Natural killer cell (primary cell): Measurements from ENCODE around the gene VAC14. TPM values are rescaled to one million over a fixed set of nuclear protein-coding genes. Genes with fewer than 3 reads are reported as not detected.

Experiments used
- ATAC-seq, 3 donors: fragments of 150-1000 bp in 2 of 3; fragments of 200-7000 bp in 1 of 3; cut with Tn5 transposase; 1 replicate in 1 of 3; 2 replicates in 2 of 3; pipeline ENCODE4 v1.10.0; 2021; ENCODE audit warnings: mild to moderate bottlenecking in 2 of 3, moderate library complexity in 2 of 3
- DNase-seq, 2 donors: peaks; one replicate each; pipeline versions ENCODE4 v3.0.0 to v3.0.0-alpha.2; 2013 to 2021; ENCODE audit warnings: mixed read lengths in 1 of 2
- H3K27ac ChIP-seq: one replicate; pipeline ENCODE4 v1.5.1; 2013; ENCODE audit warnings: mild to moderate bottlenecking, low read length
- H3K27me3 ChIP-seq: one replicate; pipeline ENCODE4 v1.6.1; 2013; ENCODE audit warnings: low read length; ENCODE audit not compliant: control insufficient read depth, insufficient read depth
- H3K36me3 ChIP-seq: one replicate; pipeline ENCODE4 v1.6.1; 2013; ENCODE audit warnings: low read length; ENCODE audit not compliant: control insufficient read depth, insufficient read depth
- H3K4me1 ChIP-seq: one replicate; pipeline ENCODE4 v1.6.1; 2013; ENCODE audit warnings: low read length; ENCODE audit not compliant: control insufficient read depth, insufficient read depth
- H3K4me3 ChIP-seq: one replicate; pipeline ENCODE4 v1.5.1; 2013; ENCODE audit warnings: low read length
- H3K9me3 ChIP-seq: one replicate; pipeline ENCODE4 v1.6.1; 2013; ENCODE audit warnings: low read length; ENCODE audit not compliant: control insufficient read depth, insufficient read depth
- H3K27ac Mint-ChIP-seq, 2 donors: one replicate each; pipeline ENCODE4 v1.8.0; 2022; ENCODE audit warnings: mild to moderate bottlenecking in 2 of 2, mixed read lengths in 2 of 2, moderate library complexity in 1 of 2
- H3K27me3 Mint-ChIP-seq, 2 donors: one replicate each; pipeline ENCODE4 v1.8.0; 2022; ENCODE audit warnings: low read depth in 2 of 2, mixed read lengths in 2 of 2
- H3K36me3 Mint-ChIP-seq: one replicate; pipeline ENCODE4 v1.8.0; 2022; ENCODE audit warnings: mixed read lengths
- H3K4me1 Mint-ChIP-seq, 2 donors: one replicate each; pipeline ENCODE4 v1.8.0; 2022; ENCODE audit warnings: mixed read lengths in 2 of 2
- H3K4me3 Mint-ChIP-seq: one replicate; pipeline ENCODE4 v1.8.0; 2022; ENCODE audit warnings: mild to moderate bottlenecking, moderate library complexity, mixed read lengths
- H3K9me3 Mint-ChIP-seq, 2 donors: one replicate each; pipeline ENCODE4 v1.8.0; 2022; ENCODE audit warnings: mixed read lengths in 2 of 2
- WGBS: methylation state at CpG from one replicate; pipeline ENCODE4 v1.1.7; 2013; ENCODE audit warnings: missing lambda C conversion rate; ENCODE audit not compliant: insufficient coverage; 5-methylcytosine and 5-hydroxymethylcytosine counted together
- intact Hi-C: fragments of 100-400 bp; cut with micrococcal nuclease; formaldehyde crosslinking; loops from one replicate; pipeline ENCODE4 v1.14.2; 2022
- total RNA-seq, 4 donors: library from RNA; stranded (reverse); fragments of 120-200 nt in 1 of 4; gene quantifications; one replicate each; pipeline versions ENCODE4 v1.2.3 to v1.2.4, GENCODE V29; 2013 to 2022
- TF ChIP-seq, protein P1 (sequence below): fragments of 200-600 bp; IDR thresholded peaks from one replicate; pipeline ENCODE4 v1.8.0; 2022; ENCODE audit warnings: antibody characterized with exemption

The VAC14 gene
- total RNA-seq, 3 donors from 2014 or later (not counting 1 experiment from before 2014, with no cell fraction given): 33.9 to 45.6 (median 43.4) TPM

DNA sequence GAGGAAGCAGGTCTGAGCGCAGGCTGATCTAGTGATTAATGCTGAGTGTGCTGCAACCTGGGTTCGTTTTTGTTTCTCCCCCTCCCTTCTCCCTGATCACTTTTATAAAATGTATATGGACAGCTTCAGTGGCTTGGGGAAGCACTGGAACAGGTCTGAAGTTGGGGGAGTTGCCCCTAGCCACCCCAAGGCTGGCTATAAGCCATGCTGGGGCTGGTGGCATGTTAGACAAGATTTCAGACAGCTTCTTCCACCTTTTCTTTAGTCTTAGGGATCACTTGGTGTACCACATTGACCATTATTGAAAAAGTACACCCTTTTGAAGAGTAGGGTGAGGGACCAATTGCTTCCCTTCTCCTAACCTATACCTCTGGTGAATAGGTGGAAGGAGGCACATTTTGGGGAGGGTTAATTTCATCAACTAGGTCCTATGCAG, 3.8 kb upstream of the VAC14 start:
- DNase-seq: no peak
- H3K4me3 ChIP-seq: no peak overlapping the region
- peaks cover 10% of the 10 kb centered on the region for H3K4me1 ChIP-seq
- no peaks in the 10 kb centered on the region for H3K36me3 Mint-ChIP-seq
- TF ChIP-seq, protein P1, sequence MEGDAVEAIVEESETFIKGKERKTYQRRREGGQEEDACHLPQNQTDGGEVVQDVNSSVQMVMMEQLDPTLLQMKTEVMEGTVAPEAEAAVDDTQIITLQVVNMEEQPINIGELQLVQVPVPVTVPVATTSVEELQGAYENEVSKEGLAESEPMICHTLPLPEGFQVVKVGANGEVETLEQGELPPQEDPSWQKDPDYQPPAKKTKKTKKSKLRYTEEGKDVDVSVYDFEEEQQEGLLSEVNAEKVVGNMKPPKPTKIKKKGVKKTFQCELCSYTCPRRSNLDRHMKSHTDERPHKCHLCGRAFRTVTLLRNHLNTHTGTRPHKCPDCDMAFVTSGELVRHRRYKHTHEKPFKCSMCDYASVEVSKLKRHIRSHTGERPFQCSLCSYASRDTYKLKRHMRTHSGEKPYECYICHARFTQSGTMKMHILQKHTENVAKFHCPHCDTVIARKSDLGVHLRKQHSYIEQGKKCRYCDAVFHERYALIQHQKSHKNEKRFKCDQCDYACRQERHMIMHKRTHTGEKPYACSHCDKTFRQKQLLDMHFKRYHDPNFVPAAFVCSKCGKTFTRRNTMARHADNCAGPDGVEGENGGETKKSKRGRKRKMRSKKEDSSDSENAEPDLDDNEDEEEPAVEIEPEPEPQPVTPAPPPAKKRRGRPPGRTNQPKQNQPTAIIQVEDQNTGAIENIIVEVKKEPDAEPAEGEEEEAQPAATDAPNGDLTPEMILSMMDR: no peak
- WGBS: 100% methylated on average over 1 of the region's 2 CpGs
- peaks cover 5 to 20% of the 10 kb centered on the region in 2 donors for H3K27me3 Mint-ChIP-seq
- H3K4me3 Mint-ChIP-seq: no peak overlapping the region
- H3K4me1 Mint-ChIP-seq: peaks cover 9 to 14% of the 10 kb centered on the region in 2 donors
- H3K27ac Mint-ChIP-seq: no peak overlapping the region
- intact Hi-C loops: no loop called here
- no peak for ATAC-seq
- H3K9me3 Mint-ChIP-seq: no peaks in the 10 kb centered on the region
- no peak overlapping the region for H3K27ac ChIP-seq
- peaks cover 2% of the 10 kb centered on the region for H3K27me3 ChIP-seq
- H3K36me3 ChIP-seq: no peaks in the 10 kb centered on the region
- no peaks in the 10 kb centered on the region for H3K9me3 ChIP-seq

DNA sequence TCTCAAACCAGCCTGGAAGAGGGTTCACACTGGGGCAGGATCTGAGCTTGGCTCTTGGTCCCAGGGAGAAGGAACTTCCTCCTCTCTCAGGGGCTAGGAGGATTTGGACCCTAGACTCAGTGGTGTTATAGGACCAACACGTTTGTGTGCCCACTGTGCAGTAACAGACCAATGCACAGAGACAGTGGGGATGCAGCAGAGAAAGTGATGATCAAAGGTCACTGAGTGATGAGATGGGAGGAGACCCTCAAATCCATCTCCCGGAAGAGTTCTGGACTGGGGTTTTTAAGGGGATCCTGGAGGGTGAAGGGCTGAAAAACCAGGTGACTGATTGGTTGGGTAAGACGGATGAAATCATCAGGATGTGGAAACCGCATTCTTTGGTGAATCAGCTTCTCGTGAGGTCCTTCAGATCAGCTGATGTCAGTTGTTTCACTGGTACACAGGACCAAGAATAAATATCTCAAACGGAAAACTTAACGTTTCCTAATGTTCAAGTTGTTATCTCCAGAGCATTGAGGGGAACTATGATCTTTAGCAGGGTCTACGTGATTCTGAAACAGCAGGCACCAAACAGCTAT, 3.3 kb upstream of the VAC14 start:
- H3K27ac ChIP-seq: no peak overlapping the region
- peaks cover 13 to 18% of the 10 kb centered on the region in 2 donors for H3K4me1 Mint-ChIP-seq
- TF ChIP-seq, protein P1: no peak
- peaks cover 2% of the 10 kb centered on the region for H3K27me3 ChIP-seq
- H3K9me3 Mint-ChIP-seq: no peaks in the 10 kb centered on the region
- intact Hi-C loops: no loop called here
- H3K27ac Mint-ChIP-seq: no peak overlapping the region
- no peaks in the 10 kb centered on the region for H3K36me3 ChIP-seq
- H3K4me3 ChIP-seq: no peak overlapping the region
- H3K27me3 Mint-ChIP-seq: peaks cover 5 to 19% of the 10 kb centered on the region in 2 donors
- DNase-seq (no peak), ATAC-seq (no peak)
- H3K4me3 Mint-ChIP-seq: no peak overlapping the region
- peaks cover 10% of the 10 kb centered on the region for H3K4me1 ChIP-seq
- H3K36me3 Mint-ChIP-seq: no peaks in the 10 kb centered on the region
- H3K9me3 ChIP-seq: no peaks in the 10 kb centered on the region
- WGBS: 68% methylated on average over 8 of the region's 8 CpGs

GRCh38 chr16:70803319-70803718, 2.4 kb upstream of the VAC14 start:
- intact Hi-C loops: no loop called here
- H3K27me3 ChIP-seq: peaks cover 2% of the 10 kb centered on the region
- H3K4me1 ChIP-seq: peaks cover 10% of the 10 kb centered on the region
- TF ChIP-seq, protein P1: no peak
- H3K4me1 Mint-ChIP-seq: peaks cover 19 to 24% of the 10 kb centered on the region in 2 donors
- H3K9me3 ChIP-seq: no peaks in the 10 kb centered on the region
- no peak overlapping the region for H3K27ac Mint-ChIP-seq
- H3K27me3 Mint-ChIP-seq: peaks cover 5 to 19% of the 10 kb centered on the region in 2 donors
- no peak overlapping the region for H3K27ac ChIP-seq
- H3K36me3 ChIP-seq: peaks cover 3% of the 10 kb centered on the region
- H3K36me3 Mint-ChIP-seq: no peaks in the 10 kb centered on the region
- no peak overlapping the region for H3K4me3 Mint-ChIP-seq
- no peak overlapping the region for H3K4me3 ChIP-seq
- DNase-seq: no peak
- H3K9me3 Mint-ChIP-seq: no peaks in the 10 kb centered on the region
- ATAC-seq: no peak

- no peak overlapping the region for H3K27ac ChIP-seq
- H3K36me3 ChIP-seq: peaks cover 5% of the 10 kb centered on the region
- H3K36me3 Mint-ChIP-seq: no peaks in the 10 kb centered on the region
- no peak overlapping the region for H3K4me3 ChIP-seq
- H3K27me3 Mint-ChIP-seq: peaks cover 5 to 9% of the 10 kb centered on the region in 2 donors
- H3K4me1 Mint-ChIP-seq: peaks cover 31 to 33% of the 10 kb centered on the region in 2 donors
- peaks cover 12% of the 10 kb centered on the region for H3K4me1 ChIP-seq
- peak overlapping the region; percentile 93 for H3K4me3 Mint-ChIP-seq
- intact Hi-C loops: no loop called here
- TF ChIP-seq, protein P1: no peak
- H3K9me3 ChIP-seq: no peaks in the 10 kb centered on the region
- WGBS: 96% methylated on average over 3 of the region's 3 CpGs
- ATAC-seq (no peak), DNase-seq (peak in 1 of 2 donors; percentile 17)
- no peaks in the 10 kb centered on the region for H3K9me3 Mint-ChIP-seq
- H3K27me3 ChIP-seq: no peaks in the 10 kb centered on the region
- peak overlapping the region; percentile 82 to 91 for H3K27ac Mint-ChIP-seq
Observed at GRCh38 chr16:70801611-70802010, 653 bp upstream of the VAC14 start.
